HCT116 (cell line): ENCODE results near the gene RPL3. TPM values are rescaled to one million over a fixed set of nuclear protein-coding genes. Genes with fewer than 3 reads are reported as not detected.
"Not testable (repeated sequence)": the region's sequence is repeated elsewhere in the genome, so short reads cannot be mapped to it uniquely, and the experiment has no call there.

Experiments
- ATAC-seq: fragments of 200-7000 bp; cut with Tn5 transposase; 2 replicates; pipeline ENCODE4 v1.9.1; 2020; ENCODE audit warnings: mild to moderate bottlenecking, moderate library complexity
- BruUV-seq: library from RNA; stranded (reverse); fragments of 400-500 nt; replicated peaks from 2 replicates; lab custom pipeline; 2021; lab: Mats Ljungman, UMichigan
- CTCF ChIA-PET: fragments of 300-600 bp; sonication (Branson Sonifier 250); formaldehyde crosslinking; loops from one replicate; lab custom pipeline; 2021; ENCODE audit warnings: antibody characterized with exemption; lab: Charles Lee
- POLR2A ChIA-PET: fragments of 300-600, 350-600 bp; sonication (Branson Sonifier 250); formaldehyde crosslinking; loops from one replicate; lab custom pipeline; 2021; ENCODE audit warnings: antibody characterized with exemption; lab: Charles Lee
- RAD21 ChIA-PET, 2 experiments: fragments of 300-600 bp; sonication (Branson Sonifier 250); formaldehyde crosslinking; loops; one replicate each; lab custom pipeline; 2023; ENCODE audit warnings: low total read pairs in 2 of 2; ENCODE audit not compliant: uncharacterized antibody in 2 of 2, unreplicated experiment in 2 of 2, low non-redundant PET in 1 of 2; lab: Charles Lee
- DNase-seq: peaks from one replicate; pipeline ENCODE4 v3.0.0-alpha.2; 2010; ENCODE audit warnings: low read depth, low spot score
- H2AFZ ChIP-seq: fragments of 200-600 bp; shearing (Covaris generic), sonication (generic); 2 replicates; pipeline ENCODE4 v1.6.1; 2017; ENCODE audit warnings: low read depth, mixed run types, mixed read lengths, antibody characterized with exemption, low read length; ENCODE audit not compliant: poor library complexity, severe bottlenecking
- H3K27ac ChIP-seq: 2 replicates; pipeline ENCODE4 v1.5.1; 2012; ENCODE audit warnings: low read depth, low read length
- H3K27me3 ChIP-seq: fragments of 200-600 bp; sonication (generic); 2 replicates; pipeline ENCODE4 v1.6.1; 2016; ENCODE audit warnings: mixed run types, low read length, mixed read lengths; ENCODE audit not compliant: insufficient read depth
- H3K36me3 ChIP-seq, 2 experiments: fragments of 200-500 bp in 1 of 2; fragments of 200-600 bp in 1 of 2; sonication (Bioruptor generic) in 1 of 2; sonication (generic) in 1 of 2; 2 replicates each; pipeline versions ENCODE4 v1.5.1 to v1.6.1; 2014 to 2016; ENCODE audit warnings: low read length in 2 of 2, inconsistent platforms in 1 of 2, mixed read lengths in 1 of 2, mixed run types in 1 of 2; ENCODE audit not compliant: insufficient read depth in 2 of 2, control insufficient read depth in 1 of 2
- H3K4me1 ChIP-seq, 2 experiments: fragments of 200-600 bp in 1 of 2; sonication (generic) in 1 of 2; 2 replicates each; pipeline versions ENCODE4 v1.5.1 to v1.6.1; 2012 to 2017; ENCODE audit warnings: low read length in 2 of 2, inconsistent platforms in 1 of 2, mild to moderate bottlenecking in 1 of 2, mixed read lengths in 1 of 2, mixed run types in 1 of 2, moderate library complexity in 1 of 2; ENCODE audit not compliant: insufficient read depth in 2 of 2, control insufficient read depth in 1 of 2
- H3K4me2 ChIP-seq: fragments of 200-600 bp; sonication (generic); 2 replicates; pipeline ENCODE4 v1.6.1; 2017; ENCODE audit warnings: mixed run types, low read length, mixed read lengths
- H3K4me3 ChIP-seq, 2 experiments: fragments of 200-600 bp in 1 of 2; sonication (generic) in 1 of 2; replicated peaks in 1 of 2; 2 replicates each; pipeline ENCODE4 v1.5.1; 2011 to 2016; ENCODE audit warnings: low read length in 2 of 2, control low read depth in 1 of 2, low read depth in 1 of 2, mild to moderate bottlenecking in 1 of 2, mixed read lengths in 1 of 2, mixed run types in 1 of 2
- H3K79me2 ChIP-seq: fragments of 200-600 bp; sonication (generic); 2 replicates; pipeline ENCODE4 v1.6.1; 2017; ENCODE audit warnings: mild to moderate bottlenecking, mixed run types, low read length, moderate library complexity, mixed read lengths; ENCODE audit not compliant: insufficient read depth
- H3K9ac ChIP-seq: fragments of 200-600 bp; sonication (generic); 2 replicates; pipeline ENCODE4 v1.6.1; 2016; ENCODE audit warnings: low read length, mixed read lengths
- H3K9me2 ChIP-seq: fragments of 200-600 bp; sonication (generic), shearing (Covaris generic); 2 replicates; pipeline ENCODE4 v1.6.1; 2017; ENCODE audit warnings: mixed run types, mild to moderate bottlenecking, moderate library complexity; ENCODE audit not compliant: insufficient read depth
- H3K9me3 ChIP-seq, 2 experiments: fragments of 200-500 bp in 1 of 2; fragments of 200-600 bp in 1 of 2; sonication (Bioruptor generic) in 1 of 2; sonication (generic) in 1 of 2; 2 replicates each; pipeline ENCODE4 v1.6.1; 2014 to 2017; ENCODE audit warnings: low read length in 2 of 2, mixed read lengths in 2 of 2, inconsistent platforms in 1 of 2, low read depth in 1 of 2, mild to moderate bottlenecking in 1 of 2, mixed run types in 1 of 2, moderate library complexity in 1 of 2; ENCODE audit not compliant: control insufficient read depth in 1 of 2, insufficient read depth in 1 of 2
- H4K20me1 ChIP-seq: fragments of 200-600 bp; sonication (generic), shearing (Covaris generic); 2 replicates; pipeline ENCODE4 v1.6.1; 2017; ENCODE audit warnings: mixed run types, mild to moderate bottlenecking, moderate library complexity; ENCODE audit not compliant: insufficient read depth
- CEBPB ChIP-seq: IDR thresholded peaks from 2 replicates; pipeline ENCODE4 v1.6.1; 2012; ENCODE audit warnings: low read depth
- EGR1 ChIP-seq: IDR thresholded peaks from 2 replicates; pipeline ENCODE4 v1.6.1; 2012; ENCODE audit warnings: low read depth
- ELF1 ChIP-seq: IDR thresholded peaks from 2 replicates; pipeline ENCODE4 v1.6.1; 2012; ENCODE audit warnings: low read depth, borderline replicate concordance
- EZH2phosphoT487 ChIP-seq: fragments of 200-600 bp; IDR thresholded peaks from 2 replicates; pipeline ENCODE4 v1.6.1; 2018; ENCODE audit warnings: antibody characterized with exemption, borderline replicate concordance
- FOSL1 ChIP-seq: IDR thresholded peaks from 2 replicates; pipeline ENCODE4 v1.6.1; 2012; ENCODE audit warnings: low read depth
- MAX ChIP-seq: IDR thresholded peaks from 2 replicates; pipeline ENCODE4 v1.6.1; 2012
- POLR2A ChIP-seq: IDR thresholded peaks from 2 replicates; pipeline ENCODE4 v1.7.0; 2011; ENCODE audit warnings: borderline replicate concordance; ENCODE audit not compliant: insufficient read depth, insufficient read length; ENCODE audit errors: extremely low read depth
- POLR2AphosphoS5 ChIP-seq: IDR thresholded peaks from 2 replicates; pipeline ENCODE4 v1.6.1; 2011; ENCODE audit warnings: mild to moderate bottlenecking, low read depth, low read length, moderate library complexity
- RAD21 ChIP-seq: IDR thresholded peaks from 2 replicates; pipeline ENCODE4 v1.6.1; 2012; ENCODE audit warnings: low read depth, mild to moderate bottlenecking
- TCF7L2 ChIP-seq: IDR thresholded peaks from 2 replicates; pipeline ENCODE4 v1.7.0; 2011; ENCODE audit warnings: borderline replicate concordance, inconsistent platforms; ENCODE audit not compliant: insufficient read depth, insufficient read length; ENCODE audit errors: extremely low read depth
- intact Hi-C: fragments of 100-400 bp; cut with micrococcal nuclease; formaldehyde crosslinking; loops from 2 replicates; pipeline ENCODE4 v1.10.0; 2022
- total RNA-seq: library from RNA; stranded (reverse); gene quantifications from one replicate; pipeline ENCODE4 v1.2.1, GENCODE V29; 2021; ENCODE audit not compliant: unreplicated experiment
- TF ChIP-seq, protein P1 (sequence below): IDR thresholded peaks from 2 replicates; pipeline ENCODE4 v1.6.1; 2012; ENCODE audit warnings: low read depth

RPL3 gene
- total RNA-seq, 1 experiment from 2014 or later: 2,966 TPM

DNA sequence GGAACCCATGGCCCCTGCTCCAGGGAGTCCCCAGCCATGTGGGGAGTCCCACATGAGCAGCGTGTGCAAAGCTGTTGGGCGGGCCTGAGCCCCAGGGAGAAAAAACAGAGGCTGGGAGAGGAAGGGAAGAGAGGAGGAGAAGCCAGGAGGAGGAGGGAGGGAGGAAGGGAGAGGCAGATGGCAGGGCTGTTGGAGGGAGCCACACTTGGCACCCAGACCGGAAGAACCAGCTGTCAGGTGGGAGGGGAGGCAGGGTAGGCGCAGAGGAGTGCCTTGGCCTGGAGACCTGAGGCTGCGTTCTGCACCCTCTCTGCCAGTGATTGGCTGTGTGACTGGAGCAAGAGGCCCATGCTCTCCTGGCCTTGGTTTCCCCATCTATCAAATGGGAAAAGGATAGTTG lies 37.0 kb upstream of the RPL3 start:
- intact Hi-C loops: no loop called here
- Histone ChIP-seq H3K27me3 (no peaks in the 10 kb centered on the region), H3K79me2 (no peaks in the 10 kb centered on the region), H4K20me1 (no peaks in the 10 kb centered on the region), H3K4me2 (peak overlapping the region; percentile 21; the same call in 1 of the 2 replicates), H3K27ac (no peak overlapping the region), H3K9me2 (no peaks in the 10 kb centered on the region), H3K4me3 (no peak overlapping the region), H2AFZ (no peak overlapping the region), H3K9me3 (no peaks in the 10 kb centered on the region), H3K4me1 (peaks cover 18 to 45% of the 10 kb centered on the region in 2 experiments), H3K36me3 (no peaks in the 10 kb centered on the region), H3K9ac (no peak overlapping the region)
- CTCF ChIA-PET: no interaction called here
- POLR2A ChIA-PET: interaction anchor here (2.2 kb wide), 1 partner anchor 37 kb away, joined by 6 read pairs; the partner anchor contains the start of gene RPL3
- RAD21 ChIA-PET: no interaction called here
- BruUV-seq: no TSS peak
- ATAC-seq (no peak), DNase-seq (no peak)
- TF ChIP-seq MAX (no peak), EGR1 (no peak), CEBPB (no peak), POLR2AphosphoS5 (no peak), TCF7L2 (no peak), FOSL1 (no peak), EZH2phosphoT487 (no peak), ELF1 (no peak), POLR2A (no peak), RAD21 (no peak)
- TF ChIP-seq, protein P1, sequence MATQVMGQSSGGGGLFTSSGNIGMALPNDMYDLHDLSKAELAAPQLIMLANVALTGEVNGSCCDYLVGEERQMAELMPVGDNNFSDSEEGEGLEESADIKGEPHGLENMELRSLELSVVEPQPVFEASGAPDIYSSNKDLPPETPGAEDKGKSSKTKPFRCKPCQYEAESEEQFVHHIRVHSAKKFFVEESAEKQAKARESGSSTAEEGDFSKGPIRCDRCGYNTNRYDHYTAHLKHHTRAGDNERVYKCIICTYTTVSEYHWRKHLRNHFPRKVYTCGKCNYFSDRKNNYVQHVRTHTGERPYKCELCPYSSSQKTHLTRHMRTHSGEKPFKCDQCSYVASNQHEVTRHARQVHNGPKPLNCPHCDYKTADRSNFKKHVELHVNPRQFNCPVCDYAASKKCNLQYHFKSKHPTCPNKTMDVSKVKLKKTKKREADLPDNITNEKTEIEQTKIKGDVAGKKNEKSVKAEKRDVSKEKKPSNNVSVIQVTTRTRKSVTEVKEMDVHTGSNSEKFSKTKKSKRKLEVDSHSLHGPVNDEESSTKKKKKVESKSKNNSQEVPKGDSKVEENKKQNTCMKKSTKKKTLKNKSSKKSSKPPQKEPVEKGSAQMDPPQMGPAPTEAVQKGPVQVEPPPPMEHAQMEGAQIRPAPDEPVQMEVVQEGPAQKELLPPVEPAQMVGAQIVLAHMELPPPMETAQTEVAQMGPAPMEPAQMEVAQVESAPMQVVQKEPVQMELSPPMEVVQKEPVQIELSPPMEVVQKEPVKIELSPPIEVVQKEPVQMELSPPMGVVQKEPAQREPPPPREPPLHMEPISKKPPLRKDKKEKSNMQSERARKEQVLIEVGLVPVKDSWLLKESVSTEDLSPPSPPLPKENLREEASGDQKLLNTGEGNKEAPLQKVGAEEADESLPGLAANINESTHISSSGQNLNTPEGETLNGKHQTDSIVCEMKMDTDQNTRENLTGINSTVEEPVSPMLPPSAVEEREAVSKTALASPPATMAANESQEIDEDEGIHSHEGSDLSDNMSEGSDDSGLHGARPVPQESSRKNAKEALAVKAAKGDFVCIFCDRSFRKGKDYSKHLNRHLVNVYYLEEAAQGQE: no peak

DNA sequence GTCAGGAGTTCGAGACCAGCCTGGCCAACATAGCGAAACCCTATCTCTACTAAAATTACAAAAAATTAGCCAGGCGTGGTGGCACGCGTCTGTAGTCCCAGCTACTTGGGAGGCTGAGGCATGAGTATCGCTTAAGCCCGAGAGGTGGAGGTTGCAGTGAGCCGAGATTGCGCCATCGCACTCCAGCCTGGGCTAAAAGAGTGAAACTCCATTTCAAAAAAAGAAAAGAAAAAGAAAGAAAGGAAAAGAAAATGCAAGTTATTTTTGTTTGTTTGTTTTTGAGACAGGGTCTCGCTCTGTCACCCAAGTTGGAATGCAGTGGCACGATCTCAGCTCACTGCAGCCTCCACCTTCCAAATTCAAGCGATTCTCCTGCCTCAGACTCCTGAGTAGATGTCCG lies 36.4 kb upstream of the RPL3 start:
- intact Hi-C loops, H3K9me3 ChIP-seq, RAD21 ChIA-PET, H3K27ac ChIP-seq, H4K20me1 ChIP-seq, H3K9ac ChIP-seq, H3K4me2 ChIP-seq, BruUV-seq, H3K79me2 ChIP-seq, ATAC-seq, H3K27me3 ChIP-seq, H3K36me3 ChIP-seq, DNase-seq, H2AFZ ChIP-seq, H3K9me2 ChIP-seq, H3K4me3 ChIP-seq: not testable (repeated sequence)
- H3K4me1 ChIP-seq: peaks cover 14 to 45% of the 10 kb centered on the region in 2 experiments
- CTCF ChIA-PET: interaction anchor here (2.7 kb wide), 1 partner anchor 12 kb away, joined by 11 read pairs; no protein-coding TSS in a partner anchor
- POLR2A ChIA-PET: interaction anchor here (2.2 kb wide), 1 partner anchor 36 kb away, joined by 6 read pairs; the partner anchor contains the start of gene RPL3
